ENCODE data around the gene GFI1. TPM values are rescaled to one million over a fixed set of nuclear protein-coding genes. Genes with fewer than 3 reads are reported as not detected.

Gene GFI1
- total and polyA plus RNA-seq, 2 donors = 12.6 to 38.8 TPM

DNA sequence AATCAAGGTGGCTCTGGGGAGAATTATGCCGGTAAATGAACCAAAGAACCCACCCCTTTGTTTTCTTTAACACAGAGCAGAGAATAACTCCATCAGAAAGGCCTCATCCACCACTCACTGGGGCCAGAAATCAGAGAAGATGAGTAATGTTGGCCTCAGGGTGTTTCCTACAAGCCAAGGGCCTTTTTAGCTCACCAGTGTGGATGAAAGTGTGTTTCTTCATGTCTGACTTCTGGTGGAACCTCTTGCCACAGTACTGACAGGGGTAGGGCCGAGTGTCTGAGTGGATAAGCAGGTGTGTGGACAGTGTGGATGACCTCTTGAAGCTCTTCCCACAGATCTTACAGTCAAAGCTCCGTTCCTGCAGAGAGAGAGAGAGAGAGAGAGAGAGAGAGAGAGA is 8.3 kb downstream of the GFI1 start:
- H3K27me3 ChIP-seq (ENCODE audit: control insufficient read depth in 2 of 2, insufficient read depth in 1 of 2, low read length in 1 of 2) = peaks cover 0 to 31% of the 10 kb centered on the region in 2 donors

DNA sequence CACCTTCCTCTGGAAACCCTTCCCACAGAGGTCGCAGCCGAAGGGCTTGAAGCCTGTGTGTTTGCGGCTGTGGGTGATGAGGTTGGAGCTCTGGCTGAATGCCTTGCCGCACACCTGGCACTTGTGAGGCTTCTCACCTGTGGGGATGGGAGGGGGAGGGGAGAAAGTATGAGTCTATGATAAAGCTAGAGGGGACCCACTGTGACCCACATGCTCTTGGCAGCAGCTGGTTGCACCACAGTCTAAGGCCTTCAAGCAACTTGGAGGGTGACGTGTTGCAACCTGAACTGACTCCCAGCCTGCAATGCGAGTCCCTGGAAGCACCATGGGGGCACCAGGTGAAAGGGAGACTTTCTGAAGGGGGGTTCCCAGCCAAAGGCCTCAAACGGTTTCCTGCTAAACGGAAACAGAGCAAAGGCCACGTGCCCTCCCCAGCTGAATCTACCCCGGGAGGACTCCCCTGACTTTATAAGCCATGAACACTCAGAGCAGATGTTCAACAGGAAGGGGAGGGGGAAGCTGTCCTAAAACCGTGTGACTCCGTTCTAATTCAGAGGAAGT is 10.6 kb downstream of the GFI1 start:
- Histone ChIP-seq H3K4me1 (ENCODE audit: control insufficient read depth in 2 of 2, insufficient read depth in 2 of 2, low read length in 2 of 2) (peaks cover 53 to 68% of the 10 kb centered on the region in 2 donors), H3K4me3 (ENCODE audit: low read length in 2 of 2) (peak overlapping the region in 1 of 2 donors; percentile 14), H3K36me3 (ENCODE audit: control insufficient read depth in 2 of 2, insufficient read depth in 2 of 2, low read length in 1 of 2) (peaks cover 27 to 73% of the 10 kb centered on the region in 2 donors), H3K27me3 (ENCODE audit: control insufficient read depth in 2 of 2, insufficient read depth in 1 of 2, low read length in 1 of 2) (peaks cover 0 to 11% of the 10 kb centered on the region in 2 donors), H3K9me3 (ENCODE audit: control insufficient read depth in 2 of 2, insufficient read depth in 1 of 2, low read length in 1 of 2) (peaks cover 1 to 12% of the 10 kb centered on the region in 2 donors), H3K27ac (ENCODE audit: low read depth in 1 of 2, low read length in 1 of 2) (peak overlapping the region; percentile 79 to 96)
- peak; percentile 88 to 98 (median 96) for DNase-seq (ENCODE audit: low read depth in 6 of 9, low spot score in 9 of 9)
- 4% methylated on average over 12 of the region's 12 CpGs for WGBS

More for the DNA sequence above, 8.3 kb downstream of the GFI1 start:
- peaks cover 1 to 17% of the 10 kb centered on the region in 2 donors for H3K9me3 ChIP-seq (ENCODE audit: control insufficient read depth in 2 of 2, insufficient read depth in 1 of 2, low read length in 1 of 2)
- peaks cover 53 to 81% of the 10 kb centered on the region in 2 donors for H3K4me1 ChIP-seq (ENCODE audit: control insufficient read depth in 2 of 2, insufficient read depth in 2 of 2, low read length in 2 of 2)
- DNase-seq (ENCODE audit: low read depth in 6 of 9, low spot score in 9 of 9) = no peak
- WGBS = 94% methylated on average over 3 of the region's 3 CpGs
- peak overlapping the region; percentile 2 to 48 for H3K27ac ChIP-seq (ENCODE audit: low read depth in 1 of 2, low read length in 1 of 2)
- peak overlapping the region; percentile 6 to 10 for H3K4me3 ChIP-seq (ENCODE audit: low read length in 2 of 2)
- peaks cover 29 to 66% of the 10 kb centered on the region in 2 donors for H3K36me3 ChIP-seq (ENCODE audit: control insufficient read depth in 2 of 2, insufficient read depth in 2 of 2, low read length in 1 of 2)

DNA sequence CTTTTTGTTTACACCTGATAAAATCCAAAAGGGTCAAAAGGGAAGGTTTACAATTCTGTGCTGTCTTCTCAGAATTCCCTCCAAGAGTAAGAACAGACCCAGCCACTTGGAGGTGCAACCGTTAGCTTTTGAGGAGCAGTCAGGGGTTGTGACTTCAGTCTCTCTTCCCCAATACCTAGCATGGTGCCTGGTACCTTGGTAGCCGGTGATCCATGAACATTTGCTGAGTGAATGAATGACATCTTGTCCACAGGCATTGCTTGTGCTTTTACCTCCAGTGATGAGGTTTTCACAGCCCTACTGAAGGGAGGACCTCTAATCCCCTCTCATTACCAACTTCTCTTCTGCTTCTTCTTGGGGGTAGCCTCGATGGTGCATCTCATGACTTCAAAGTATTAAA is 11.7 kb downstream of the GFI1 start:
- H3K27me3 ChIP-seq (ENCODE audit: control insufficient read depth in 2 of 2, insufficient read depth in 1 of 2, low read length in 1 of 2) = peaks cover 0 to 3% of the 10 kb centered on the region in 2 donors
- H3K4me1 ChIP-seq (ENCODE audit: control insufficient read depth in 2 of 2, insufficient read depth in 2 of 2, low read length in 2 of 2) = peaks cover 42 to 58% of the 10 kb centered on the region in 2 donors
- peak overlapping the region in 1 of 2 donors; percentile 96 for H3K27ac ChIP-seq (ENCODE audit: low read depth in 1 of 2, low read length in 1 of 2)

DNA sequence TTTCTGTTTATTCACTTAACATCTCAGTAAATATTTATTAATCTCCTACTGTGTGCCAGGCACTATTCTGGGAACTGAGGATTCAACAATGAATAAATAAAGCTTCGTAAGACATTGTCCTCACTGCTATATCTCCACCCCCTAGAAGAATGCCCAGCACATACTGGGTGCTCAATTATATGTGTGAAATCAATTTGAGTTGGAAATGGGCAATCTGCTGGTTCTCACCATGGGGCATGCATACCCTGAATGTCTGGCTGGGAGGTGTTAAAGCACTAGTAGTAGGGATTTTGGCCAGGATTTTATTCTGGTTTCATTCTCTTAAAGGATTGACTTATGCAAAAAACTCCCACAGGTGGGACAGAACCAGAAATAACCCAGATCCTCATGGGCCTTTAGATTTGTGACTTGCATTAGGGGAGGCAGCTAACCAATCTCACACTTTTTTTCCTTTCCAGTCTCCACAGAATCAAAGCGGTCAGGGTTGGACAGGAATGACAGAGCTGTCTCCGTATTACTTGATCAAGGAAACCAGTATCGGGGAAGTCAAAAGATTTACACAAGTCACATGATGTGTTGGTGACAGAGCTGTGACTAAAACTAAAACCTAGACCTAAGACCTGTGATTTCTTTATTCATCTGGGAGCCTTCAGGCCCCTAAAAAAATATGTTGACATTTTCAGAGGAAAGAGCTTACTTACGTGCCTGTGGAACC is 12.8 kb downstream of the GFI1 start:
- DNase-seq (ENCODE audit: low read depth in 6 of 9, low spot score in 9 of 9) = no peak
- H3K27ac ChIP-seq (ENCODE audit: low read depth in 1 of 2, low read length in 1 of 2) = peak overlapping the region; percentile 6 to 36
- 93% methylated on average over 5 of the region's 5 CpGs for WGBS

More for the DNA sequence above, 11.7 kb downstream of the GFI1 start:
- peaks cover 16 to 72% of the 10 kb centered on the region in 2 donors for H3K36me3 ChIP-seq (ENCODE audit: control insufficient read depth in 2 of 2, insufficient read depth in 2 of 2, low read length in 1 of 2)
- DNase-seq (ENCODE audit: low read depth in 6 of 9, low spot score in 9 of 9) = peak in 1 of 9 donors; percentile 44
- peak overlapping the region in 1 of 2 donors; percentile 6 for H3K4me3 ChIP-seq (ENCODE audit: low read length in 2 of 2)
- WGBS = 89% methylated on average over 3 of the region's 3 CpGs
- peaks cover 0 to 3% of the 10 kb centered on the region in 2 donors for H3K9me3 ChIP-seq (ENCODE audit: control insufficient read depth in 2 of 2, insufficient read depth in 1 of 2, low read length in 1 of 2)

DNA sequence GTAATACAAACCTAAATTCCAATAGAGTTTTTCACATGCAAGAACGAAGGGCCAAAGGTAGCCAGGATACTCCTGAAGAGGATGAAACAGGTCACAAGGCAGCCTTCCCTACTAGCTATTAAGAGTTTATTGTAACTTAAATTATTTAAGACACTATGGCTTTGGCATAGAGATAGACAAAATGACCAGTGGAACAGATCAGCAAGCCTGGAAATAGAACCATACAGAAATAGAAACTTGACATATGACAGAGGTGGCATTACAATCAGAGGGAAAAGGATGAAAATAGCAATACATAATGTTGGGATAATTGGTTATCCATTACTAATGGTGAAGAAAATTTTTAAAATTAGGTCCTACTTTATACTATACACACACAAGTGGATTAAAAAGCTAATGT is 16.5 kb downstream of the GFI1 start:
- Histone ChIP-seq H3K4me1 (ENCODE audit: control insufficient read depth in 2 of 2, insufficient read depth in 2 of 2, low read length in 2 of 2) (peaks cover 36 to 42% of the 10 kb centered on the region in 2 donors), H3K27me3 (ENCODE audit: control insufficient read depth in 2 of 2, insufficient read depth in 1 of 2, low read length in 1 of 2) (no peaks in the 10 kb centered on the region), H3K36me3 (ENCODE audit: control insufficient read depth in 2 of 2, insufficient read depth in 2 of 2, low read length in 1 of 2) (peaks cover 0 to 42% of the 10 kb centered on the region in 2 donors), H3K4me3 (ENCODE audit: low read length in 2 of 2) (no peak overlapping the region), H3K27ac (ENCODE audit: low read depth in 1 of 2, low read length in 1 of 2) (no peak overlapping the region), H3K9me3 (ENCODE audit: control insufficient read depth in 2 of 2, insufficient read depth in 1 of 2, low read length in 1 of 2) (no peaks in the 10 kb centered on the region)
- DNase-seq (ENCODE audit: low read depth in 6 of 9, low spot score in 9 of 9) = no peak
- 99% methylated on average over 1 of the region's 1 CpG for WGBS

More for the DNA sequence above, 12.8 kb downstream of the GFI1 start:
- Histone ChIP-seq H3K4me3 (ENCODE audit: low read length in 2 of 2) (no peak overlapping the region), H3K9me3 (ENCODE audit: control insufficient read depth in 2 of 2, insufficient read depth in 1 of 2, low read length in 1 of 2) (no peaks in the 10 kb centered on the region), H3K4me1 (ENCODE audit: control insufficient read depth in 2 of 2, insufficient read depth in 2 of 2, low read length in 2 of 2) (peaks cover 31 to 48% of the 10 kb centered on the region in 2 donors), H3K36me3 (ENCODE audit: control insufficient read depth in 2 of 2, insufficient read depth in 2 of 2, low read length in 1 of 2) (peaks cover 10 to 64% of the 10 kb centered on the region in 2 donors), H3K27me3 (ENCODE audit: control insufficient read depth in 2 of 2, insufficient read depth in 1 of 2, low read length in 1 of 2) (no peaks in the 10 kb centered on the region)

DNA sequence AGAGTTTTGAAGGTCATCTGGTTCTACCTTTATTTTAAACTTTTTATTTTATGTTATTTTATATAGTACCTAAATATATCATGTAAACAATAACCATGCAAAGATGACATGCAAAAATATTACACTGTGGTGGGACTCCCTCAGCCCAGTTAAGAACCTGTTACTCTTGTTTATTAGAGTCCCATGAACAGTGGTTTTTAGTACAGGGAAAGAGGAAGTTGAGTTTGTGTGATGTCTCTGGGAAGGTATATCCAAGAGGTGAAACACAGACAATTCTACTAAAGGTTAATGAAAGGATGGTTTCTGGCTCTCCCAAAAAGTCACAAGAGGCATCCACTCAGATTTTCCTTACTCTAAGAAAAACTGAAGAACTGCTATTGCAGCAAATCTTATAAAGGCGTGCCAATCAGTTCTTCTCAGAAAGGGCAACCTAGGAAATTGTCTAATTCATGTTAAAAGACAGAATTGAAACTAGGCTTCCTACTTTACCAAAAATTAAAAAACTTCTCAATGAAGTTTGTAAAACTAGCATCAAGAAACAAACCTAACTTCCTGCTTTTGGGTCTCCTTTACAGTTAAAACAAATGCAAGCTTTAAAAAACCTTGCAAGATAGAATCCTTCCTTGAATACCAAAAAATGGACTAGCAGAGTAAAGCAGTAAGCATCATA is 19.9 kb downstream of the GFI1 start:
- peak in 1 of 9 donors; percentile 48 for DNase-seq (ENCODE audit: low read depth in 6 of 9, low spot score in 9 of 9)
- H3K4me3 ChIP-seq (ENCODE audit: low read length in 2 of 2) = no peak overlapping the region
- peaks cover 20 to 32% of the 10 kb centered on the region in 2 donors for H3K4me1 ChIP-seq (ENCODE audit: control insufficient read depth in 2 of 2, insufficient read depth in 2 of 2, low read length in 2 of 2)
- peak overlapping the region in 1 of 2 donors; percentile 71 for H3K27ac ChIP-seq (ENCODE audit: low read depth in 1 of 2, low read length in 1 of 2)
- H3K9me3 ChIP-seq (ENCODE audit: control insufficient read depth in 2 of 2, insufficient read depth in 1 of 2, low read length in 1 of 2) = no peaks in the 10 kb centered on the region
- 57% methylated on average over 1 of the region's 1 CpG for WGBS
- peaks cover 0 to 15% of the 10 kb centered on the region in 2 donors for H3K36me3 ChIP-seq (ENCODE audit: control insufficient read depth in 2 of 2, insufficient read depth in 2 of 2, low read length in 1 of 2)
- no peaks in the 10 kb centered on the region for H3K27me3 ChIP-seq (ENCODE audit: control insufficient read depth in 2 of 2, insufficient read depth in 1 of 2, low read length in 1 of 2)

DNA sequence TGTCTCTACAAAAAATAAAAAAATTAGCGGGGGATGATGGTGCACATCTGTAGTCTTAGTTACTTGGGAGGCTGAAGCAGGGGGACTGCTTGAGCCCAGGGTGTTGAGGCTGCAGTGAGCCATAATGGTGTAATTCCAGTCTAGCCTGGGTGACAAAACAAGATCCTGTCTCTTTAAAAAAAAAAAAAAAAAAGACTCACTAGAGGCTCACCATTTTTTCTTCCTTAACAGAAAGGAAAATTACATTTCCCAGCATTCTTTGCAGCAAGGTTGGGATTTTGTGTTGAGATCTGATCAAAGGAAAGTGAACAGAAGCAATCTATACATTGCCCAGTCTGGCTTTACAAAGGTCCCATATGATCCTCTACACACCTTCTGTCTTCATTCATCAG is 21.5 kb downstream of the GFI1 start:
- DNase-seq (ENCODE audit: low read depth in 6 of 9, low spot score in 9 of 9) = no peak
- peaks cover 0 to 6% of the 10 kb centered on the region in 2 donors for H3K36me3 ChIP-seq (ENCODE audit: control insufficient read depth in 2 of 2, insufficient read depth in 2 of 2, low read length in 1 of 2)
- H3K4me1 ChIP-seq (ENCODE audit: control insufficient read depth in 2 of 2, insufficient read depth in 2 of 2, low read length in 2 of 2) = peaks cover 20 to 43% of the 10 kb centered on the region in 2 donors
- no peaks in the 10 kb centered on the region for H3K27me3 ChIP-seq (ENCODE audit: control insufficient read depth in 2 of 2, insufficient read depth in 1 of 2, low read length in 1 of 2)
- no peaks in the 10 kb centered on the region for H3K9me3 ChIP-seq (ENCODE audit: control insufficient read depth in 2 of 2, insufficient read depth in 1 of 2, low read length in 1 of 2)
- no peak overlapping the region for H3K27ac ChIP-seq (ENCODE audit: low read depth in 1 of 2, low read length in 1 of 2)
- 98% methylated on average over 1 of the region's 1 CpG for whole genome bisulfite sequencing
- no peak overlapping the region for H3K4me3 ChIP-seq (ENCODE audit: low read length in 2 of 2)

DNA sequence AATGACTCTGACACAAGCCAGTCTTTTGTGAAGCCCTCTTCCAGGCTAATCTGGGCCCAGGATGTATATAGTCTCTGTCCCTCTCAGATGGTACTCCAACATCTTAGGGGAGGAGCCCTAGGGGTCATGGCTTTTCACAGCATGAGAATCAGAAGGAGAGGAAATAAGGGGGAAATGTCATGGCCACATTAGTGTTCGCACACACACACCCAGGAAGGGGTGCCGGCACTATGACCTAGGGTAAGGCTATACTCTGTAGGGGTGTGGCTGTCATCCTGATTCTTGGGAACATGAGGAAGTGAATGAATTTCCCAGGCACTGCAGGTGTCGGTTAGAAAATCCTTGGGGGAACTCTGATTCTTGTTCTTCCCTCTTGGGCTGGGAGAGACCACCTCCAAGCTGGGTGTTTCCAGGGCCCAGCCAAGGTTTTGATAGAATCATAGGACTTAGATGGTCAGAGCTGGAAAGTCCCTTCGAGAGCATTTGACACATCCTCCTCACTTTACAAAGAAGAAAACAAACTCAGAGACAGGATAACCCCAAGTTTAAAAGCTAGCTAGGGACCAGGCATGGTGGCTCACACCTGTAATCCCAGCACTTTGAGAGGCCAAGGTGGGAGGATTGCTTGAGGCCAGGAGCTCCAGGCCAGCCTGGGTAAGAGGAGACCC is 22.0 kb downstream of the GFI1 start:
- H3K9me3 ChIP-seq (ENCODE audit: control insufficient read depth in 2 of 2, insufficient read depth in 1 of 2, low read length in 1 of 2) = no peaks in the 10 kb centered on the region
- H3K36me3 ChIP-seq (ENCODE audit: control insufficient read depth in 2 of 2, insufficient read depth in 2 of 2, low read length in 1 of 2) = peaks cover 0 to 4% of the 10 kb centered on the region in 2 donors
- DNase-seq (ENCODE audit: low read depth in 6 of 9, low spot score in 9 of 9) = no peak
- H3K4me1 ChIP-seq (ENCODE audit: control insufficient read depth in 2 of 2, insufficient read depth in 2 of 2, low read length in 2 of 2) = peaks cover 25 to 48% of the 10 kb centered on the region in 2 donors
- H3K4me3 ChIP-seq (ENCODE audit: low read length in 2 of 2) = no peak overlapping the region
- H3K27ac ChIP-seq (ENCODE audit: low read depth in 1 of 2, low read length in 1 of 2) = no peak overlapping the region
- no peaks in the 10 kb centered on the region for H3K27me3 ChIP-seq (ENCODE audit: control insufficient read depth in 2 of 2, insufficient read depth in 1 of 2, low read length in 1 of 2)
- 96% methylated on average over 4 of the region's 4 CpGs for WGBS

All from thymus (tissue), 11 donors.